Measurements from ENCODE around the gene IFRD1.

The IFRD1 gene, protein sequence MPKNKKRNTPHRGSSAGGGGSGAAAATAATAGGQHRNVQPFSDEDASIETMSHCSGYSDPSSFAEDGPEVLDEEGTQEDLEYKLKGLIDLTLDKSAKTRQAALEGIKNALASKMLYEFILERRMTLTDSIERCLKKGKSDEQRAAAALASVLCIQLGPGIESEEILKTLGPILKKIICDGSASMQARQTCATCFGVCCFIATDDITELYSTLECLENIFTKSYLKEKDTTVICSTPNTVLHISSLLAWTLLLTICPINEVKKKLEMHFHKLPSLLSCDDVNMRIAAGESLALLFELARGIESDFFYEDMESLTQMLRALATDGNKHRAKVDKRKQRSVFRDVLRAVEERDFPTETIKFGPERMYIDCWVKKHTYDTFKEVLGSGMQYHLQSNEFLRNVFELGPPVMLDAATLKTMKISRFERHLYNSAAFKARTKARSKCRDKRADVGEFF

GRCh38 chr7:112449902-112450806 lies at the start of gene IFRD1:
TSS of gene IFRD1 (plus strand) at chr7:112450460. CDS start at chr7:112450689, 229 bp downstream.
- DNase-seq (ENCODE audit: low spot score) = peak; percentile 99

- DNase-seq (ENCODE audit: low spot score) = no peak
Measured at GRCh38 chr7:112404321-112404720, 45.9 kb upstream of the IFRD1 start.

- DNase-seq (ENCODE audit: low spot score) = no peak
Measured at GRCh38 chr7:112405286-112405685, 45.0 kb upstream of the IFRD1 start.

DNA sequence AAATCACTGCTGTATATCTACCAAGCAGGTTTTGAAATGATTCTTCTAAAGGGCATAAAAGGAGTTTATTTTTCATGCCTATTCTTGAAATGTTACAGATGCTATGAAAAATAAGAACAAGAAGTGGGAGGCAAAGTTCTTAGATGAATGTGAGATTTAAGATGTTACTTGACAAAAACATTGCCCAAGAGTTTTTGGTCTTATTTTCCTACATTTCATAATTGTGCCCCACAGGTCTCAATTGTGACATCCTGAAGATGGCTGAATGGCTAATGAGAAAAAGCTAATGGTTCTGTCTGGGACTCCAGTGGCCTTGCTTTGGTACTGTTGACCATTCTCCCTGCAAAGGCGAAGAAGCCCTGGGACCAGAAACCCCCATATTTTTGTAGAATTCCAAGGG lies 43.0 kb upstream of the IFRD1 start:
- no peak for DNase-seq (ENCODE audit: low spot score)

DNA sequence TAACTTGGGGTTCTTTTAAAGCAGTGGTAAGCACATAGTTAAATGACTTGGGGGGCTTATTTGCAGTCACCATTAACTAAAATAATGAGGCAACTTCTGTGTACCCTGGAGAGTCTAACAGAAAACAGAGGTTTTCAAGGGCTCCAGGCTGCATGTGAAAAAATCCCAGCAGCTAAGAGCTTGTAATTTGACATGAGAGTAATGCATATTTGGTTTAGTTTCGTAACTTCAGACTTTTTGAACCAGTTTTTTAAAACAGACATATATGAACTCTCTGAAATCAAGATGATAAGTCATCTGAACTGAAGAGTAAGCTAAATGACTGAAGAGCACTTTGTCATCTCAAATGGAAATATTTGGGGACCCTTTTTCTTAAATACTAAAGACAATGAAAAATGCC lies 40.2 kb upstream of the IFRD1 start:
- no peak for DNase-seq (ENCODE audit: low spot score)

GRCh38 chr7:112411186-112411795 lies 39.0 kb upstream of the IFRD1 start:
- peak; percentile 51 for DNase-seq (ENCODE audit: low spot score)

- DNase-seq (ENCODE audit: low spot score) = peak; percentile 46
Measured at GRCh38 chr7:112414855-112415490, 35.3 kb upstream of the IFRD1 start.

- no peak for DNase-seq (ENCODE audit: low spot score)
Measured at GRCh38 chr7:112416127-112416526, 34.1 kb upstream of the IFRD1 start.

GRCh38 chr7:112419543-112420130 lies 30.6 kb upstream of the IFRD1 start:
- DNase-seq (ENCODE audit: low spot score) = no peak

- peak; percentile 21 for DNase-seq (ENCODE audit: low spot score)
Measured at GRCh38 chr7:112420236-112420861, 29.9 kb upstream of the IFRD1 start.

GRCh38 chr7:112421666-112422486 lies 28.4 kb upstream of the IFRD1 start:
- DNase-seq (ENCODE audit: low spot score) = peak; percentile 11

GRCh38 chr7:112422842-112423496 lies 27.3 kb upstream of the IFRD1 start:
- DNase-seq (ENCODE audit: low spot score) = peak; percentile 52

- DNase-seq (ENCODE audit: low spot score) = no peak
Measured at GRCh38 chr7:112423987-112424386, 26.3 kb upstream of the IFRD1 start.

DNA sequence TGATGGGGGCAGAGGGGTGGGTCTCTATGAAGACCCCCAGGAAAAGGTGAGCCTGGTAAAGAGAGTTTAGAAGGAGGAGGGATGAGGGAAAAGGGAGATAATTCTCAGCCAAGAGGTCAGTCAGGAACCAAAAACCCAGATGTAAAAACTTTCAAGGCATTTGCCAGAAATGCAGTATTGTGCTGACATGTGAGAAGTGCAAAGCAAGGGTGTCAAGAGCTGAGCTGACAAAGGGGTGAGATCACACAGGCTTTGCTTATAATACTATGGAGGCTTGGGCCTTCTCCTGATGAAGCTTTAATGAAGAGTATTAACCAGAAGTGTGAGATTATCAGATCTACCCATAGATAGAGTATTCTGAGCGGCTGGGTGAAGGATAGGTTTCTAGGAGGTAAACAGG lies 22.3 kb upstream of the IFRD1 start:
- DNase-seq (ENCODE audit: low spot score) = no peak

DNA sequence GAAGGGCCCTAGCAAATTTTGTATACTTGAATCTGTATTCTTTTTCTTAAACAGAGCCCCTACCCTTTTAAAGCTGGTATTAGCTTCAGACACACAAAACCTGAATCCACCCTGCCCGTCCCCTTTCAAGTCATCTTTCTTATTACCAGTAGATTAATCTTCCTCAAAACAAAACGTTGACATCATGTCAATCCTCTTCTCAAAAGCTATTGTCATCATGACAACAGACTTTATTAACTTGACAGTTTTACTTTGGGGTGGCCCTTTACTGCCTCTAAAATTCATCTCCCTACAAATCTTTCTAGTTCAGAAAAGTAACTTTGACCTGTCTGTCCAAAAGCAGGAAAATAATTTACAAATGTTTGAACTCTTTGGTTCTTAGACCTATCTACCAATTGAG lies 21.5 kb upstream of the IFRD1 start:
- DNase-seq (ENCODE audit: low spot score) = no peak

- DNase-seq (ENCODE audit: low spot score) = no peak
Measured at GRCh38 chr7:112430649-112431048, 19.6 kb upstream of the IFRD1 start.

GRCh38 chr7:112431803-112432202 lies 18.5 kb upstream of the IFRD1 start:
- DNase-seq (ENCODE audit: low spot score) = no peak

DNA sequence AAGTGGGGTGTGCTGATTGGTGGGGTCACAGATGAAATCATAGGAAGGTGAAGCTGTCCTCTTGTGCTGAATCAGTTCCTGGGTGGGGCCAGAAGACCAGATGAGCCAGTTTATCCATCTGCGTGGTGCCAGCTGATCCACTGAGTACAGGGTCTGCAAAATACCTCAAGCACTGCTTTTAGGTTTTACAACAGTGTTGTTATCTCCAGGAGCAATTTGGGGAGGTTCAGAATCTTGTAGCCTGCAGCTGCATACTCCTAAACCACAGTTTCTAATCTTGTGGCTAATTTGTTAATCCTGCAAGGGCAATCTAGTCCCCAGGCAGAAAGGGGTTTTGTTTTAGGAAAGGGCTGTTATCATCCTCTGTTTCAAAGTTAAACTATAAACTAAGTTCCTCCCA lies 17.0 kb upstream of the IFRD1 start:
- DNase-seq (ENCODE audit: low spot score) = no peak

DNA sequence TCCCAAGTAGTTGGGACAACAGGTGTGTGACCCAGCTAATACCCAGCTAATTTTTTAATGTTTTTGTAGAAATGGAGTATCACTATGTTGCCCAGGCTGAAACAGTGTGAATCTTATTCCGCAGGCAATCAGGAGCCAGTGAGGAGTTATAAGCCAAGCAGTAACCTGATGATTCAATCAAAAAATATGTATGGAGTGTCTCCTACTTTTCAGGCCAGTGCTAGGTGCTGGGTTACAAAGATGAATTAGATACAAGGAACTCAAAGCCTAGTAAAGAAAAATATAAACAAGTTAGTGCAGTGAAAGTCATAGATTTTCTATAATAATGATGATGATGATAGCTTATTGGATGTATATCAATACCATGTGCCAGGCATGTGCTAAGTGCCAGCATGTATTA lies 13.2 kb upstream of the IFRD1 start:
- no peak for DNase-seq (ENCODE audit: low spot score)

- no peak for DNase-seq (ENCODE audit: low spot score)
Measured at GRCh38 chr7:112439476-112439875, 10.8 kb upstream of the IFRD1 start.

Data from globus pallidus (tissue), 1 donor.